PC-3 (cell line): ENCODE results near the gene FXYD3.

Source experiments
- CTCF ChIP-seq: fragments of 300-600 bp; sonication (generic); conservative IDR thresholded peaks from 2 replicates; pipeline ENCODE4 v1.5.1; 2017; ENCODE audit warnings: antibody characterized with exemption, low read depth, mild to moderate bottlenecking, low read length
- EZH2 ChIP-seq: fragments of 300-600 bp; sonication (generic); IDR thresholded peaks from one replicate; pipeline ENCODE4 v1.6.1; 2017; ENCODE audit warnings: antibody characterized with exemption, mild to moderate bottlenecking, low read length; ENCODE audit not compliant: unreplicated experiment
- EZH2phosphoT487 ChIP-seq: fragments of 300-600 bp; sonication (generic); IDR thresholded peaks from 2 replicates; pipeline ENCODE4 v1.6.1; 2018; ENCODE audit warnings: mild to moderate bottlenecking, antibody characterized with exemption, low read length, borderline replicate concordance

- TF ChIP-seq CTCF, result no peak
- no peak for TF ChIP-seq EZH2phosphoT487
- no peak for TF ChIP-seq EZH2
Measured at GRCh38 chr19:35122687-35123551, 7.3 kb downstream of the FXYD3 start.
